ENCODE results near the gene PAX5.

PAX5 gene

DNA sequence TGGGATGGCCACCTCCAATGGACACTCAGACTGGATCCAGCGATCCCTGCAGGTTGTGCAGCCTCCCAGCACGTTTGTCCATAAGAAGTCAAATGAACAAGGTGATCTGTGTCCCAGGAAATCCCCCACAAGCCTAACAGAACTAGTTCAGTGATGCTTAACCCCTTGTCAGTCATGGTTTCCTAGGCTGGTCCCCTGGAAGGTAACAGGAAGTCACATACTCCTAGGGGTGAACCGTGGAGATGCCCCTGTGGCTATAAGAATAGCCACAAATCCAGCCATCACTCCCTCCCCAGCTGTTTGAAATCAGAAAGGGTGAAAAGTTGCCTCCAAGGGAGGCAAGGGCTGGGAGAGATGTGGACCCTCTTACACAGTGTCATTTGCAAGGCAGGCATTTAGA is 22.5 kb downstream of the PAX5 start:
- DNase-seq: no peak

DNA sequence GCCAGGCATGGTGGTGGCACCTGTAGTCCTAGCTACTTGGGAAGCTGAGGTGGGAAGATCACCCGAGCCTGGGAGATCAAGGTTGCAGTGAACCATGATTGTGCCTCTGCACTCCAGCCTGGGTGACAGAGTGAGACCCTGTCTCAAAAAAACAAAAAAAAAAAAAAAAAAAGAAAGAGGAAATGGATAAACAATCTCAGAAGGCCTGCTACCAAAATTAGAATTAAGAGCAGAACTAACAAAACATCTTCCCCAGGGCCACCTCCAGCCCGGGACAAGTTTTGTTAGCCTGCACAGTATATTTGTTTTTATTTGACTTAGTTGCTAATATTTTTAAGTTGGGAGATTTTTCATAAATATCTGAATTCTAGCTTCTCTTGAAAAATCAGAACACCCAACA is 23.1 kb downstream of the PAX5 start:
- no peak for DNase-seq

DNA sequence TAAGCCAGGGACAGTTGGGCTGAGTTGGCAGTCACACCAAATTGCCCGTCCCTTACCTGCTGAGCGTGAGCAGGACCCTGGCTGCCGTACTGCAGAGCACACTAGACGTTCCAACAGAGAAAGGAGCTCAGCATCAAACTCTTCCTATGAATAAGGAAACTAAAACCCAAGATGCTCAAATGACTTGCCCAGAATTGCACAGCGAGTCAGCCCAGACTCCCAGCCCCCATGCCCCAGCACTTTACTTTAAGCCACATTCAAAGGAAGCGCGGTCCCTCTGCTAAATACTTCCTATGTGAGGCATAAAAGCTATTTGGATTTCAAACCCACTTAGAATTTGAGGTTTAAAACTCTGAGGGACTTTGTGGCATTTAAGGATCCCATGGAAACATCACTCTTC is 23.9 kb downstream of the PAX5 start:
- DNase-seq: no peak

DNA sequence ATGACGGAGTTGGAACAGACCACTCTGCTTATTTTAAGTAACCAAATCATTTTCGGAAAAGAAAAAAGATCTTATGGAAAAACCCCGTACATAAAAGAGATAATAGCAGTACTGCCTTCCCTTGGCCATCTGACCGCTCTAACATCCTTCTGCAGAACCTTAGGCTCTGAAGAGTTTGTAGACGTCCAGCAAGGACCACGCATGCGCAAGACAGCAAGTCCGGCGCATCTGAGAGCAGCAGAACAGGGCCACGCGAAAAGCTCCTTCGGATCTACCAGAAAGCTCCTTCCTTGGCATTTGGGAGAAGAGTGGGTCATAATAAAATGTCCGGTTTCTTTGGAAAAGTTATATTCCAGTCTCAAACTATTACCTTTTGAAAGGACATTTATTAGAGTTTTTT is 26.8 kb downstream of the PAX5 start:
- DNase-seq: no peak

DNA sequence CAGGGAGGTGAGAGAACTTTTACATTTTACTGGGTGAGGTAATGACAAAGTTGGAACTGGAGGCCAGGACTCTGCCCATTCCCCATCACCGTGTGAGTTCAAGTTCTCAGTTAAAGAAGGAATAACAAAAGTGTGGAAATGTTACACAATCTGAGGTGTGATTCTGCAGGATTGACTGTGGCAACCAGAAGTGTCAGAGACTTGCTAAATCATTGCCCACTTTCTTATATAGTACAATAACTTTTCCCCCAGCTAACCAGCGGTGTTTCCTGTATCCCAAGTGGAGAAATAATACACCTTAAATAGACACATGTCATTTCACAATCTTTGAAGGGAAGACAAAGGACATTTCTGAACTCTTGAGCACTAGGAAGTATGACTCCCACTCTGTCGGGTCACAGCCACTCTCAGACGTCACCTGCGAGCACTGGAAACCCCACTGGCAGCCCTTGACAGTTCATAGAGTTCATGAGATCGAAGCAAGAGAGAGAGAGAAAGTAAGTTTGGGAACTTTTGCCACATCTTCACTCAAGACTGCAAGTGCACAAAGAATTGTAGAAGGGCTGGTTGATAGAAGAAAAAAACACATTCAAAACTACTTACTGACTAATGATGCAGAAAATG is 28.4 kb downstream of the PAX5 start:
- no peak for DNase-seq

DNA sequence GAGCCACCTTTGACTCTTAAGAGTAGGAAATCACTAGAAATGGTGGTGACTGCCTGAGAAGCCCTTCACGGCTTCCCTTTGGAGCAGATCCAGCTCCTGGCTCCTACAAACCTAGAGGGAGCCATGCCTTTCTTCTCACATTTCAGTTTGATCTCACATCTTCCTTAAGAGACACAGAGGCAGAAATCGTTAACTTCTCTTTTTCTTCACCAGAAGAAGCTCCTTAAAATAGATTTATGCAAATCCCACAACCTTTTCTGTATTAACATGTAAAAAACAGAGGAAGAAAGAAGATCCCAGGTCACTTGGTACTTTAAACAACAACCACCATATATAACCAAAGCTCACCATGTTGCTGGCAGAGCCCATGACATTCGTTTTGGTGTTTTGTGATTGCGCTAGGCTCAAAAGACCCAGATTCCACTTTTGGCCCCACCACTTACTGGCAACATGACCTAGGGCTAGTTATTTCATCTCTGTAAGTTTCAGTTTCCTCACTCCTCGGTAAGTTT is 29.6 kb downstream of the PAX5 start:
- DNase-seq: no peak

DNA sequence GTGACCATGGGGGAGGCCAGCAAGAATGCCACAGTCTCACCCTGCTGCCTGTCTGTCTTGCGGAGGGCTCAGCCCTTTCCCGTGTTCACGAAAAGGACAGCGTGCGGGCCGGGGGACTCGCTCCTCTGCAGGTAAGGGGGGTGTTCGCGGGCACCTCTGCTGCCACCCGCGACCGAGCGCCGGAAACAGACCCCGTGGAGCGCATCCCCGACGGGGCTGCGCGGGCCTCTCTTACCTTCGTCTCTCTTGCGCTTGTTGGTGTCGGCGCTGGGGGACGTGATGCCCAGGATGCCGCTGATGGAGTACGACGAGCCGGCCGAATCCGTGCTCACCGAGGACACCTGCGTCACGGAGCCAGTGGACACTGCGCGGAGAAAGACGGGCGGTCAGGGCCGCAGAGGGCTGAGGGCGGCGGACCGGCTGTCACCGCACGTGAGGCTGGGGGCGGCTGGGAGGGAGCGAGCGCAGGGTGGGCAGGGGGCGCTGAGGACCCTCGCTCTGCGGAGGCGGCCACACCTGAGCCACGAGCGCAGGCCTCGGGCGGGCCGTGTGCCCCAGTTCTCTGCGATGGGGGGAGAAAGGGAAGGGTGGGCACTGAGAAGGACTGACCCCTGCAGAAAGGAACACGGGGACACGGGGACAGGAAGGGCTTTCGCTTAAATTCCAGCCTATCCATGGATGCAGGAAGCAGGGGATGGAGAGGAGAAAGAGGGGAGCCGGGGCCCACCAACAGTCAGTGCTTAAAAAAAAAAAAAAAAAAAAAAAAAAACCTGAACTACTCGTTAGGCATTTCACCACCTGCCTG is 31.5 kb downstream of the PAX5 start:
- DNase-seq: no peak

DNA sequence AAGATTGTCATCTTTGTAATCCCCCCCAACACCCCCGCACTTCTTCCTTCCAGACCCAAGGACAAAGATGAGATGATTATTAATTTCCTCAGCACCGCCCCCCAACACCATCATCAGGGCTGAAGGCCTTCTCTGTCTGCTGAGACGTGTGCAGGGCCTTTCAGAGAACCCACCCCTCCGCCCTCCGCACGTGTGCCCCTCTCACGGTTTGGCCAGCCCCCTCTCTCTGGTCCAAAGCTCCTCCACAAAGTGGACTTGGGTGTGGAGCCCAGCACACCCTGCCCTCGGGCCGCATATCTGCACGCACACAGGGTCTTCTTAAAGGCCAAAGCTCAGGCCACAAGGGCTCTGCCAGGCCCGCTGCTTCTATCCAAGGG is 32.0 kb downstream of the PAX5 start:
- no peak for DNase-seq

DNA sequence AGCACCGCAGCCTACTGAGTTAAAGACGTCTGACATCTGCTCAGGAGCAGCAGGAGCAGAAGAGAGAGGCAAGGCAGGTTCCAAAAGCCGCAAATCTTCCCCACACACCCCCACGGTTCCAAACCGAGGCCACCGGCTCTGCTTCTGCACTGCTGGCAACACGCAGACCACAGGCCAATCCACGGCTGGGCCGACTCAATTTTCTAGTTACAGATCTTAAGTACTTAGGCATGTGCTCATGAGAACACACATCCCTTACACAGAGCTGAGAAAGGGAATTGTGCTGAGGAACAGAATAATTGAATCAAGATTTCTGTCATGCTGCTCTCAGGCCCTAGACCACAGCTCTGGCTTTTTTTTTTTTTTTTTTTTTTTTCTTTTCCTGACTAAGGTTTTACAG is 32.6 kb downstream of the PAX5 start:
- no peak for DNase-seq

DNA sequence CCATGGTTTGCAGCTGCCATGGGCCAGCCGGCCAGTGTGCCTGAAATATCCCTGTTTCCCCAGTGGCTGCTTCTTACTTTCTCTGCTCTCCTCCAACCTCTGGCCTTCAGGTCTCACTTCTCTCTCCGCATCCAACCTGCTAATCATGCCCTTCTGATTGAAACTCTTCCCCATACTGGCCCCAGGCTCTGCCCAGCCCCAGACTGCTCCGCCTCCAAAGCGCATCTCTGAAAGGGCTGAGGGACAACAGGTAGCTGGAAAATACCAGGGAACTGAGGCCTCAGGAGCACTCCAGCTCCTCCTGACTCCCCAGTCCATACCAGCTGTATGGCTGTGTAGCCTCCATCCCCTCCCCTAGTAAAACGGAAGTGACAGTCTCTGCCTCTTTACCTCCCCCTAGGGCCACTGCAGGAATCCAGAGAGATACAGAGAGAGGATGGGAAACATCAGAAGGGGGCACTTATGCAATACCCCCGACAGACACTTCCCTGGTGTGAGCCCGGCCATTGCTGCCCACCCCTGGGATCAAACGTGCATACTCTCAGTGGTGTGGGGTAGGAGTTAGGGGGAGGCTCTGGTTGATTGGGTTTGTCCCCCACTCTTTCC is 34.2 kb downstream of the PAX5 start:
- no peak for DNase-seq

DNA sequence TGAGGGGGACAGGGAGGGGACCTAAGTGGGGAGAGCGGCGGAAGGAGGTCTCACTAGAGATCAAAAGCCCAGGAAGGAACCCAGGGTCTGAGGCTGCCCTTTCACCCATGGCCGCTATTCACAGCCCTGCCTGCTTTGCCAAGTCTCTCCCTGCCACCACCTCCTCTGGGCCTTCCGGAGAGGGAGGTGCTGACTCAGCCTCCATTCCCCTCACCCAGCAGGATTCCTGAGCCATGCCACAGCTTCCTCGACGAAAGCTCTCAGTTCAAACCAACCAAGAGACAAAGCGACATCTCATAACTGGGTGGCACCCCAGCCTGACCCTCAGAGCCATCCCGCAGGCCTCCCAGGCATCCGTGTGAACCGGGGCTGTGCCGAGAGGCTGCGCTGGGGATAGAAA is 36.7 kb downstream of the PAX5 start:
- no peak for DNase-seq

DNA sequence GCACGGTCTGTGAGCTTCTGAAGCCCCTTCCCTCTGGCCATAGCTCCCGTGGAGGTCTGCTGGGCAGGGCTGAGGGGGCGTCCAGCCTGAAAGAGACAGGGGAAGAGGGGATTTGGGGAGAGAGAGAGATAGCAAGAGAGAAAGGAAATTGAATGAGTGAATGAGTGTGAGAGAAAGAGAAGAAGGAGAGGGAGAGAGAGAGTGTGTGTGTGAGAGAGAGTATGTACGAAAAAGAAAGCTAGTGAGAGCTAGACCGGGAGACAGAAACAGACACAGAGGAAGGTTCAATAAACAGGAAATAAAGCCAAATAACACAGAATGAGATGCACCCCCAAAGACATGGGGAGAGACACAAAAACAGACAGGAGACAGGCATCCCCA is 37.4 kb downstream of the PAX5 start:
- DNase-seq: no peak

DNA sequence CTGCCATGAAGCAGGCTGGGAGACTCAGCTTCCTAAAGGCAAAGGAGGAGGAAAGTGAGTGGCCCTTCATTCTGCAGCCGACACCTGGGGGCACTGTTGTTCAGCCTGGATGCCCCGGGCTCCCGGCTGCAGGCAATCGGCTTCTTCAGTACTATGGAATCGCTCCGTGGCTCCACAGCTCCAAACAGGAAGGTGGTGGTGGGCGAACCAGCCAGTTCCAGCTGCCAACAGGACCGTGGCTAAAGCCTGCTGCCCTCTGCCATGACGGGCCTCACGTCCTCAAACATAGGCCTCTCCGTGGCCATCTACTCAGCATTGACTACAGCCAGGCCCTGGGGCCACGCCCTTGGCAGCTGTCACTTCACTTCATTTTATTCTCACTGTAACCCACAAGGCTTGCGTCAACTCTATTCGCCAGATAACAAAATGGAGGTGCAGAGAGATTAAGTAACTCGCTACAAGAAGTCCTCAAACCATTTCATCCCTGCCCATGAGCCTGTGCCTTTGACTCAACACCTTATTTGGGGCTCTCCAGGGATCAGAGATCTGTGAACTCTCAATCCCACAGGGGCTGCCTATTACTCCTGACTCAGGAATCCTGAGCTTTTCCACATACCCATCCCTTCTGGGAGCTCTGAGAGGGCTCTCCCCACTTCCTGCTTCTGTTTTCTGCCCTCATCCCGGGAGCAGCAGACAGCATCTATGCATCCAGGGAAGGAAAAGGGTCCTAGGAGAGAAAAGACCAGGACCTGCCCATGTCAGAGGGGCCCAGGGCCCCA is 38.0 kb downstream of the PAX5 start:
- DNase-seq: peak; percentile 59

DNA sequence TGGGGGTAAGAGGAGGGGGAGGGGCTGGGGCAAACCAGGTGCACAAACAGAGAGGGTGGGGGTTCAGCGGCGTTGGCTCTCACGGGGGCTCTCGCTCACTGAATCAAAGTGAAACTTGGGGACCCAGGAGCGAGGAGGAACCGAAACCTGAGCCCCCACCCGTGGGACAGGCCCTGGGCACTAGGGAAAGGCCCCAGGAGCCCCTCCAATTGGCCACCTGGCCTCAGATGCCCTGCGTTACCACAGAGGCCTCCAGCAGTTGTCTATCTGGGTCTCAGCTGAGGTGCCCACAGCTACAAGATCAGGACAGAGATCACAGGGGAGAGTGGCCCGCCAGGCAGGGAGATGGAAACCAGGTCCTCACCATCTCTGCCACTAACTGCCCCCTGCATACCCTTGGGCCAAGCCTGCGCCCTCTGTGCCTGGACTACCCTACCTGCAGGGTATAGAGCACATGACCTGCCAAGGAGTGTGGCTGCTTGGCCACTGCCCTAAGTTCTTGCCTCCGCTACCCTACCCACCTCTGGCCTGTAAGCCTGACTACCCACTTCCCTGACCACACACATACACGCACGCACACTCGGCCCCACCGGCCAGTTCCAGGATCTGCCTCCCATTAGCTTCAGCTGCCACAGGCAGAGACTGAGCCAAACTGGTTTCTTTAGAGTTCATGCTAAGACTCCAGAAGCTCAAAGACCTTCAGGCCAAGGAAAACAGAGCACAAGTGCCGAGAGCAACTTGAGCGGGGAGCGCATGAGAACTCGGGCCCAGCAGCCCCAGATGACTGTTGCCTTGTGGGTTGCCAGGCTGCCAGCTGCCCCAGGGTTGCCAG is 39.9 kb downstream of the PAX5 start:
- DNase-seq: no peak

DNA sequence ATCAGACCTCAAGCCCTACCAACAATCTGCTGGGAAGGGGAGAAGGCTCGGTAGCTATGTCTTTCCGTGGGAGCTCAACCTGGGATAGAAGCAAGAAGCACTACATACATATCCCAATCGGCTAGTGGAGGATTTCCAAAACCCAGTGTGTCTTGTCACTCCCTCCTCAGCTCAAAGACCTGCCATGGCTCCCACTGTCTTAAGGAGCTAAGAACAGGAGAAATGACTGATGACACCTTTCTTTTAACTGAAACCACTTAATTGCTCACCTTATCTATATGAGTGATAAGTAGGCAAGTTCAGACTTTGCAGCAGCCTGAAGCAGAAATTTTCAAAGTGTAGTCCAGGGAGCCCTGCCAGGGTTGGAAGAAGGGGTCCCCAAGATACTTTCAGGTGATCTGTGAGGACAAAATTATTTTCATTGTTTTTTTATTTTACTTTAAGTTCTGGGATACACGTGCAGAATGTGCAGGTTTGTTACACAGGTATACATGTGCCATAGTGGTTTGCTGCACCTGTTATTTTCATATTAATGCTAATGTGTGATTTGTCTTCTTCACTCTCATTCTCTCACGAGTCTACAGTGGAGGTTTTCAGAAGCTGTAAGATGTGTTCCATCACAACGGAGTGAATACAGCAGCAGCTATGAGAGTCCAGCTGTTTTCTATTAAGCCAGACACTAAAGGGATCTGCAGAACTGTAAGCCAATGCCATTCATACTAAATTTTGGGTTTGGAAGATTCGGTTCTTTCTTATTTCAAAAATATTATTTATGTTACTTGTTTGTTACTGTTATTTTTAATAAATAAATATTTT is 41.4 kb downstream of the PAX5 start:
- no peak for DNase-seq

DNA sequence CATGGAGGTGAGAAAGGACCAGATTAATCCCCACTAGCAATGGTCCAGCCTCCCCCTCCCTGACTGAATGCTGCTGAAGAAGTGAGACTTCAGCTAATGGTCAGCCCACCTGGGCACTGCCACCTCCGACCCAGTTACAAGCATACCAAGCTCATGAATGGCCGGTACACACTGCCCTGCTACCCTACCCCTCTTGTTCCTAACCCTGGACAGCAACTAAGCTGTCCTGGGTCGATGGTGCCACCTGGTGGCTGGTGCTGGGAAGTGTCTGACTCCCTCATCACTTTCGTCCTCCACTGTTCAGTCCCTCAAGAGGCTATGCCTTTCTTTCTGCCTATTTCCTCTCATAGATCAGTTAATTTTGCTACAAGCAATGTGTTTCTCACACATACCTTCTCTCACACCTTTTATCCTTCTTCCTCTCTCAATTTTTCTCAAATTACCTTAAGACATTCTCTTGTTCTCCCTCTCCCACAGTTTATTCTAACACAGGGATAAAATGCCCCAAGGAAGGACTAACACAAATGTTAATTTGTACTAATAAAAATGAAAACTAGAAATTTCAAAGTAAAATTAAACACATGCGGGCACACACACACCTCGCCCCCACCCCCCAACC is 42.4 kb downstream of the PAX5 start:
- DNase-seq: no peak

DNA sequence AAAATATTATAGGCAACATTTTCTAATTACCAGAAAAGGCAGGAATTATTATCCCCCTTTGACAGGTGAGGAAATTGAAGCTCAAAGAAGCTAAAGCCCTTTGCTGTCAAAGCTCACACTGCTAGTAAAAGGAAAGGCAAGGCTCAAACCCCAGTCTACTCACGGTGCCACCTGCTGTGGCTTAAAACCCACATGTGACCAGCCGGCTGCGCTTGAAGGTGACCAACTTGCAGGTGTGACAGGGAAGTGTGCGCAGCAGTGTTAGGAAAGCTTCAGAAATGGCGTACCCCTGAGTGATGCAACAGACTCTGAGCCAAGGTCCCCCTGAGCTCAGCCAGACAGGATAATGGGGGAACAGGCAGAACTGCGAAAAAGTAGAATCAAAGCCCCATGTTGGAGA is 45.2 kb downstream of the PAX5 start:
- no peak for DNase-seq

DNA sequence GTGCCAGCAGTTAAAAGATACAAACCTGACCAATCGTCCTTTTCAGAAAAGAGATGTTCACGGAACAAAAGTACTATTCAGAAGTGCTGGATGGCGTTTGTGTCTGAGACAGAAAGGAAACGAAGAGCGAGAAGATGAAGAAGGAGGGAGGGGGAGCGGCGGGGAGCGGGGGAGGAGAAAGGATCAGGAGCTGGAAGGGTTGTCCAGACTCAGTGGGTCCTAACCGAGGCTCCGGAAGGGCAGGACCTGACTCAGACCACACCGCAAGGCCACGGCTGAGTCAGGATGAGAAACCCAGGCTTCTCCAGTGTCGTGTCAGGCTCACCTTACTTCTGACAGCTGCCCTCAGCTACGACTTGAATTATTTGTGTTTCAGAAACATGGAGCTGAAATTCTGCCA is 46.2 kb downstream of the PAX5 start:
- DNase-seq: no peak

DNA sequence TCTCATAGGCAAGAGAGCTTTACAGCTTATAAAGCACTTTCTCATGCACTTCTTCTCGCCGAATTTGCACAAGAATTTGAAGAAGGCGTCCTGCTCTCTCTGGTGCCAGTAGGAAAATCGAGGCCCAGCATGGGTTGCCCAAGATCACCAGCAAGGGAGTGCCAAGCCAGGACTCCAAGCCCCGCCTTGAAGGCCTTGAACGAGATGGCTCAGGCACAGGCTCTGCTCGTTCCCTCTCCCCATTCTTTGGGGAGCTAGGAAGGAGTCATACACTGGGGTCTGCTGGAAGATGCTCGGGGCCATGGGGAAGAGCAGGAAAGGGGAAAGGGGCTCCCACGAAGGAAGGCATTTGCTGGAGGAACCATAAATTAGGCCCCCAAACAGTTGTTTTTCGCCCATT is 46.7 kb downstream of the PAX5 start:
- DNase-seq: no peak

DNA sequence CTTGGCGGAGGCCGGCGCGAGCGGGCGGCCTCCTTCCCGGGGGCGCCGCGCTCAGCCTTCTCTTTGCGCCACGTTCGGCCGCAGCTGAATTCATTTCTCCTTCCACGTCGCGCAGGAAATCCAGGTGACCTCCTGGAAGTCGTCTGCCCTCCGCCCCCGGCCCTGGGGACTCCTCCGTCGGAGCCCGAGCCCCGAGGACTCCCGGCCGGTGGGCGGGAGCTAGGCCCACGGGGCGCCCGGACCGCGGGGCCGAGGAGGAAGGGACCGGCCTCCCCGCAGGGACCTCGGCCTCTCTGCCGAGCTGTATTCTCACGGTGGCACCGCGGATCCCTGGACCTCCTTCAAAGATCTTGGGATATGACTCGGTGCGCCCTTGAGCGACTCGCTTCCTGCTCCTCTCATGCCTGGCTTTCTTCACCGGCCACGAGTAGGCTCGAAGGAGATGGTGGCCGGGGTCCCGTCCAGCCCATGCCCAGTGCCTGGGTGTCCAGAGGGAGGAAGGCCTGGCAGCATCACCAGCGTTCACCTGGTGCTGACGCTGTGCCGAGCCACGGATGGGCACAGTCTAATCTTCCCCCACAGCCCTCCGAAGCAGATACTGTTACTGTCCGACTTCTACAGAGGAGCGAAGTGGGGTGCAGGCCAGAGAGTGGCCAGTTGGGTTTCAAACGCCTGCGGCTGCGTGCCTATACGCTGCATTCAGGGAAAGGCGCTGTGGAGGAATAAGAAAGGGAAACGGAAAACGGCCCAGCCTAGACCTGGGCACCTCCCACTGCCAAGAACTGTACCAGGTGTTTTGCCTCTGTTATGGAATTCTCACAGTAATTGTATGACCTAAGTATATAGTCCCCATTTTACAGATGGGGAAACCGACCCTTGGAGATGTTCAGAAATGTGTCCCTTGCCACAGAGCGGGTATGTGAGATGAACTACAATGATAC is 47.3 kb downstream of the PAX5 start:
- no peak for DNase-seq
